Omental fat pad (tissue), 4 donors: ENCODE results near the gene CNKSR2. TPM values are rescaled to one million over a fixed set of nuclear protein-coding genes. Genes with fewer than 3 reads are reported as not detected.

Source experiments
- ATAC-seq: fragments of 150-250 bp; one replicate; pipeline ENCODE4 v1.9.1; 2016; ENCODE audit warnings: mild to moderate bottlenecking, moderate library complexity; ENCODE audit not compliant: low FRiP score
- DNase-seq: peaks from one replicate; pipeline ENCODE4 v3.0.0-alpha.2; 2019; ENCODE audit warnings: low spot score
- CTCF ChIP-seq, 3 donors: fragments of 450-650 bp; IDR thresholded peaks; one replicate each; pipeline ENCODE4 v1.5.1; 2016 to 2017; ENCODE audit warnings: antibody characterized with exemption in 3 of 3, mild to moderate bottlenecking in 3 of 3, moderate library complexity in 2 of 3
- total RNA-seq, 4 donors: library from RNA; depleted of rRNA; stranded (reverse); fragments of >200 nt; gene quantifications; one replicate each; pipeline ENCODE4 v1.1.0, GENCODE V29; 2016

The CNKSR2 gene
- total RNA-seq, 4 donors from 2014 or later: 4.8 to 9.5 (median 7.6) TPM

- no peak for TF ChIP-seq CTCF (IDR thresholded peaks at IDR 0.05)
- DNase-seq (no peak), ATAC-seq (no peak)
These were observed 20.6 kb downstream of the CNKSR2 start for GRCh38 chrX:21394792-21395191.

GRCh38 chrX:21398426-21398825, 24.2 kb downstream of the CNKSR2 start:
- no peak for ATAC-seq
- no peak for DNase-seq
- TF ChIP-seq CTCF (IDR thresholded peaks at IDR 0.05): no peak

GRCh38 chrX:21400408-21401121, 26.3 kb downstream of the CNKSR2 start:
- ATAC-seq: no peak
- no peak for TF ChIP-seq CTCF (IDR thresholded peaks at IDR 0.05)
- no peak for DNase-seq

- no peak for ATAC-seq
- TF ChIP-seq CTCF (IDR thresholded peaks at IDR 0.05): no peak
- DNase-seq: no peak
These were observed 34.1 kb downstream of the CNKSR2 start for GRCh38 chrX:21408307-21408706.

GRCh38 chrX:21408788-21409187, 34.6 kb downstream of the CNKSR2 start:
- no peak for TF ChIP-seq CTCF (IDR thresholded peaks at IDR 0.05)
- DNase-seq: no peak
- ATAC-seq: no peak

- ATAC-seq (no peak), DNase-seq (no peak)
- TF ChIP-seq CTCF (IDR thresholded peaks at IDR 0.05): no peak
These were observed 37.8 kb downstream of the CNKSR2 start for GRCh38 chrX:21412029-21412428.

GRCh38 chrX:21412883-21413282, 38.7 kb downstream of the CNKSR2 start:
- ATAC-seq: no peak
- no peak for TF ChIP-seq CTCF (IDR thresholded peaks at IDR 0.05)
- DNase-seq: no peak
